SK-N-SH treated with all-trans-retinoic acid at 6 μM for 48 hours (cell line): ENCODE data around the gene FAM20A.

Experiments used
- ARNTL ChIP-seq: fragments of 450-650 bp; formaldehyde crosslinking; IDR thresholded peaks from 2 replicates; pipeline ENCODE4 v1.5.0; 2020; ENCODE audit warnings: low read depth, mild to moderate bottlenecking, moderate library complexity, borderline replicate concordance
- BACH2 ChIP-seq: fragments of 250-450 bp; sonication (Bioruptor Pico); IDR thresholded peaks from 2 replicates; pipeline ENCODE4 v1.9.0; 2021; ENCODE audit warnings: mild to moderate bottlenecking, borderline replicate concordance
- CREB5 ChIP-seq: fragments of 250-450 bp; sonication (Bioruptor Pico); IDR thresholded peaks from 2 replicates; pipeline ENCODE4 v1.5.1; 2020; ENCODE audit warnings: low read depth, mild to moderate bottlenecking, moderate library complexity
- GLIS3 ChIP-seq: fragments of 250-450 bp; sonication (Bioruptor Pico); IDR thresholded peaks from 2 replicates; pipeline ENCODE4 v1.5.0; 2020; ENCODE audit warnings: mild to moderate bottlenecking, moderate library complexity
- POU6F1 ChIP-seq: fragments of 250-450 bp; sonication (Bioruptor Pico); IDR thresholded peaks from 2 replicates; pipeline ENCODE4 v1.8.0; 2021; ENCODE audit warnings: low read depth, mild to moderate bottlenecking, moderate library complexity, borderline replicate concordance
- RARB ChIP-seq: fragments of 250-450 bp; sonication (Bioruptor Pico); IDR thresholded peaks from 2 replicates; pipeline ENCODE4 v1.8.0; 2021; ENCODE audit warnings: mild to moderate bottlenecking, moderate library complexity
- TCF4 ChIP-seq: fragments of 250-450 bp; sonication (Bioruptor Pico); IDR thresholded peaks from 2 replicates; pipeline ENCODE4 v1.8.0; 2021; ENCODE audit warnings: mild to moderate bottlenecking, moderate library complexity, borderline replicate concordance
- ZFP30 ChIP-seq: fragments of 450-650 bp; formaldehyde crosslinking; IDR thresholded peaks from 2 replicates; pipeline ENCODE4 v1.5.0; 2022; ENCODE audit warnings: mild to moderate bottlenecking, moderate library complexity
- ZNF70 ChIP-seq: fragments of 450-650 bp; formaldehyde crosslinking; IDR thresholded peaks from 2 replicates; pipeline ENCODE4 v1.5.0; 2020; ENCODE audit warnings: mild to moderate bottlenecking, moderate library complexity
- TF ChIP-seq, protein P1 (sequence below): fragments of 250-450 bp; sonication (Bioruptor Pico); IDR thresholded peaks from 2 replicates; pipeline ENCODE4 v1.8.0; 2020; ENCODE audit warnings: mild to moderate bottlenecking, moderate library complexity, borderline replicate concordance
- TF ChIP-seq, protein P2 (sequence below): fragments of 250-450 bp; sonication (Bioruptor Pico); IDR thresholded peaks from 2 replicates; pipeline ENCODE4 v1.5.0; 2020; ENCODE audit warnings: mild to moderate bottlenecking, moderate library complexity

GRCh38 chr17:68541816-68542215 lies 59.4 kb downstream of the FAM20A start:
- TF ChIP-seq RARB (CRISPR knock-in tag): no peak
- TF ChIP-seq TCF4 (CRISPR knock-in tag): no peak
- no peak for TF ChIP-seq GLIS3 (CRISPR knock-in tag)
- TF ChIP-seq, protein P1, sequence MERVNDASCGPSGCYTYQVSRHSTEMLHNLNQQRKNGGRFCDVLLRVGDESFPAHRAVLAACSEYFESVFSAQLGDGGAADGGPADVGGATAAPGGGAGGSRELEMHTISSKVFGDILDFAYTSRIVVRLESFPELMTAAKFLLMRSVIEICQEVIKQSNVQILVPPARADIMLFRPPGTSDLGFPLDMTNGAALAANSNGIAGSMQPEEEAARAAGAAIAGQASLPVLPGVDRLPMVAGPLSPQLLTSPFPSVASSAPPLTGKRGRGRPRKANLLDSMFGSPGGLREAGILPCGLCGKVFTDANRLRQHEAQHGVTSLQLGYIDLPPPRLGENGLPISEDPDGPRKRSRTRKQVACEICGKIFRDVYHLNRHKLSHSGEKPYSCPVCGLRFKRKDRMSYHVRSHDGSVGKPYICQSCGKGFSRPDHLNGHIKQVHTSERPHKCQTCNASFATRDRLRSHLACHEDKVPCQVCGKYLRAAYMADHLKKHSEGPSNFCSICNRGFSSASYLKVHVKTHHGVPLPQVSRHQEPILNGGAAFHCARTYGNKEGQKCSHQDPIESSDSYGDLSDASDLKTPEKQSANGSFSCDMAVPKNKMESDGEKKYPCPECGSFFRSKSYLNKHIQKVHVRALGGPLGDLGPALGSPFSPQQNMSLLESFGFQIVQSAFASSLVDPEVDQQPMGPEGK (CRISPR knock-in tag): no peak
- TF ChIP-seq ZNF70 (CRISPR knock-in tag): no peak
- TF ChIP-seq POU6F1: no peak
- no peak for TF ChIP-seq CREB5
- TF ChIP-seq ARNTL (CRISPR knock-in tag): no peak
- TF ChIP-seq ZFP30 (CRISPR knock-in tag): no peak
- TF ChIP-seq, protein P2, sequence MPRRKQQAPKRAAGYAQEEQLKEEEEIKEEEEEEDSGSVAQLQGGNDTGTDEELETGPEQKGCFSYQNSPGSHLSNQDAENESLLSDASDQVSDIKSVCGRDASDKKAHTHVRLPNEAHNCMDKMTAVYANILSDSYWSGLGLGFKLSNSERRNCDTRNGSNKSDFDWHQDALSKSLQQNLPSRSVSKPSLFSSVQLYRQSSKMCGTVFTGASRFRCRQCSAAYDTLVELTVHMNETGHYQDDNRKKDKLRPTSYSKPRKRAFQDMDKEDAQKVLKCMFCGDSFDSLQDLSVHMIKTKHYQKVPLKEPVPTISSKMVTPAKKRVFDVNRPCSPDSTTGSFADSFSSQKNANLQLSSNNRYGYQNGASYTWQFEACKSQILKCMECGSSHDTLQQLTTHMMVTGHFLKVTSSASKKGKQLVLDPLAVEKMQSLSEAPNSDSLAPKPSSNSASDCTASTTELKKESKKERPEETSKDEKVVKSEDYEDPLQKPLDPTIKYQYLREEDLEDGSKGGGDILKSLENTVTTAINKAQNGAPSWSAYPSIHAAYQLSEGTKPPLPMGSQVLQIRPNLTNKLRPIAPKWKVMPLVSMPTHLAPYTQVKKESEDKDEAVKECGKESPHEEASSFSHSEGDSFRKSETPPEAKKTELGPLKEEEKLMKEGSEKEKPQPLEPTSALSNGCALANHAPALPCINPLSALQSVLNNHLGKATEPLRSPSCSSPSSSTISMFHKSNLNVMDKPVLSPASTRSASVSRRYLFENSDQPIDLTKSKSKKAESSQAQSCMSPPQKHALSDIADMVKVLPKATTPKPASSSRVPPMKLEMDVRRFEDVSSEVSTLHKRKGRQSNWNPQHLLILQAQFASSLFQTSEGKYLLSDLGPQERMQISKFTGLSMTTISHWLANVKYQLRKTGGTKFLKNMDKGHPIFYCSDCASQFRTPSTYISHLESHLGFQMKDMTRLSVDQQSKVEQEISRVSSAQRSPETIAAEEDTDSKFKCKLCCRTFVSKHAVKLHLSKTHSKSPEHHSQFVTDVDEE (CRISPR knock-in tag): no peak
- no peak for TF ChIP-seq BACH2 (CRISPR knock-in tag)
